Measurements from ENCODE around the gene TXNRD1.
"Not testable (repeated sequence)": the region's sequence is repeated elsewhere in the genome, so short reads cannot be mapped to it uniquely, and the experiment has no call there.

The TXNRD1 gene

GRCh38 chr12:104197264-104197663 lies 18.3 kb upstream of the TXNRD1 start:
- no peak for DNase-seq

- DNase-seq = no peak
Observed at GRCh38 chr12:104199964-104200363, 15.6 kb upstream of the TXNRD1 start.

GRCh38 chr12:104201238-104202001 lies 14.2 kb upstream of the TXNRD1 start:
- DNase-seq = peak in 1 of 4 experiments; percentile 12

GRCh38 chr12:104204690-104205480 lies 10.7 kb upstream of the TXNRD1 start:
- no peak for DNase-seq

- no peak for DNase-seq
Observed at GRCh38 chr12:104207416-104208205, 8.0 kb upstream of the TXNRD1 start.

- DNase-seq = no peak
Observed at GRCh38 chr12:104212516-104212915, 3.1 kb upstream of the TXNRD1 start.

- no peak for DNase-seq
Observed at GRCh38 chr12:104213952-104214351, 1.6 kb upstream of the TXNRD1 start.

- no peak for DNase-seq
Observed at GRCh38 chr12:104216521-104216924, 944 bp downstream of the TXNRD1 start.

GRCh38 chr12:104218506-104218905 lies 2.9 kb downstream of the TXNRD1 start:
- DNase-seq = not testable (repeated sequence)

GRCh38 chr12:104218935-104219334 lies 3.4 kb downstream of the TXNRD1 start:
- DNase-seq = no peak

- DNase-seq = no peak
Observed at GRCh38 chr12:104219361-104219892, 3.8 kb downstream of the TXNRD1 start.

GRCh38 chr12:104219908-104220404 lies 4.4 kb downstream of the TXNRD1 start:
- peak in 1 of 4 experiments; percentile 17 for DNase-seq

GRCh38 chr12:104220931-104221330 lies 5.4 kb downstream of the TXNRD1 start:
- no peak for DNase-seq

GRCh38 chr12:104222976-104223375 lies 7.4 kb downstream of the TXNRD1 start:
- DNase-seq = no peak

- DNase-seq = no peak
Observed at GRCh38 chr12:104223712-104224111, 8.1 kb downstream of the TXNRD1 start.

- DNase-seq = no peak
Observed at GRCh38 chr12:104226672-104227071, 11.1 kb downstream of the TXNRD1 start.

- DNase-seq = no peak
Observed at GRCh38 chr12:104230304-104231095, 14.9 kb downstream of the TXNRD1 start.

- DNase-seq = no peak
Observed at GRCh38 chr12:104232609-104233280, 17.2 kb downstream of the TXNRD1 start.

GRCh38 chr12:104234926-104235499 lies 19.4 kb downstream of the TXNRD1 start:
- no peak for DNase-seq

GRCh38 chr12:104237930-104238329 lies 22.4 kb downstream of the TXNRD1 start:
- no peak for DNase-seq
